ENCODE measurements around the gene CMYA5.

The CMYA5 gene

GRCh38 chr5:79745255-79745654, 55.6 kb downstream of the CMYA5 start:
- no peak for DNase-seq (ENCODE audit: low read depth)
- TF ChIP-seq CTCF (IDR thresholded peaks at IDR 0.05; ENCODE audit: insufficient read depth, low read depth, low read length, missing control alignments) = no peak
- H3K4me3 ChIP-seq (ENCODE audit: low read depth, low read length) = no peak overlapping the region

- no peak overlapping the region for H3K4me3 ChIP-seq (ENCODE audit: low read depth, low read length)
- DNase-seq (ENCODE audit: low read depth) = no peak
- no peak for TF ChIP-seq CTCF (IDR thresholded peaks at IDR 0.05; ENCODE audit: insufficient read depth, low read depth, low read length, missing control alignments)
These were observed 57.3 kb downstream of the CMYA5 start for GRCh38 chr5:79746642-79747569.

GRCh38 chr5:79750611-79751510, 61.2 kb downstream of the CMYA5 start:
- DNase-seq (ENCODE audit: low read depth) = no peak
- H3K4me3 ChIP-seq (ENCODE audit: low read depth, low read length) = no peak overlapping the region
- TF ChIP-seq CTCF (IDR thresholded peaks at IDR 0.05; ENCODE audit: insufficient read depth, low read depth, low read length, missing control alignments) = no peak

GRCh38 chr5:79753092-79753491, 63.5 kb downstream of the CMYA5 start:
- H3K4me3 ChIP-seq (ENCODE audit: low read depth, low read length) = no peak overlapping the region
- TF ChIP-seq CTCF (IDR thresholded peaks at IDR 0.05; ENCODE audit: insufficient read depth, low read depth, low read length, missing control alignments) = no peak
- no peak for DNase-seq (ENCODE audit: low read depth)

GRCh38 chr5:79753877-79754645, 64.4 kb downstream of the CMYA5 start:
- no peak overlapping the region for H3K4me3 ChIP-seq (ENCODE audit: low read depth, low read length)
- no peak for TF ChIP-seq CTCF (IDR thresholded peaks at IDR 0.05; ENCODE audit: insufficient read depth, low read depth, low read length, missing control alignments)
- DNase-seq (ENCODE audit: low read depth) = no peak

GRCh38 chr5:79754865-79755555, 65.4 kb downstream of the CMYA5 start:
- no peak overlapping the region for H3K4me3 ChIP-seq (ENCODE audit: low read depth, low read length)
- no peak for TF ChIP-seq CTCF (IDR thresholded peaks at IDR 0.05; ENCODE audit: insufficient read depth, low read depth, low read length, missing control alignments)
- DNase-seq (ENCODE audit: low read depth) = no peak

Data from GM12865 (cell line).